IMR-90 (cell line): ENCODE measurements around the gene HCN4.

Experiments
- CTCF ChIP-seq: conservative IDR thresholded peaks from 2 replicates; pipeline ENCODE4 v1.5.1; 2012; ENCODE audit warnings: mild to moderate bottlenecking, low read depth, low read length, improper control_type of control experiment
- FOS ChIP-seq: fragments of 150-350 bp; IDR thresholded peaks from 2 replicates; pipeline ENCODE4 v1.6.1; 2016; ENCODE audit warnings: low read depth, low read length
- MAFK ChIP-seq: IDR thresholded peaks from 2 replicates; pipeline ENCODE4 v1.6.1; 2012; ENCODE audit warnings: low read depth, low read length, improper control_type of control experiment
- MAZ ChIP-seq: IDR thresholded peaks from 2 replicates; pipeline ENCODE4 v1.6.1; 2012; ENCODE audit warnings: low read depth, mild to moderate bottlenecking, low read length, improper control_type of control experiment, moderate library complexity, borderline replicate concordance
- MXI1 ChIP-seq: IDR thresholded peaks from 2 replicates; pipeline ENCODE4 v1.6.1; 2012; ENCODE audit warnings: low read depth, mild to moderate bottlenecking, low read length, moderate library complexity, borderline replicate concordance
- POLR2A ChIP-seq: IDR thresholded peaks from 2 replicates; pipeline ENCODE4 v1.6.1; 2012; ENCODE audit warnings: mild to moderate bottlenecking, low read depth, low read length
- RFX5 ChIP-seq: IDR thresholded peaks from 2 replicates; pipeline ENCODE4 v1.8.0; 2012; ENCODE audit warnings: low read depth, mild to moderate bottlenecking, low read length, moderate library complexity

- TF ChIP-seq POLR2A, result no peak
- no peak for TF ChIP-seq CTCF
- no peak for TF ChIP-seq RFX5
- TF ChIP-seq MAZ, result no peak
- no peak for TF ChIP-seq FOS
- no peak for TF ChIP-seq MAFK
- no peak for TF ChIP-seq MXI1
These were observed 1.4 kb upstream of the HCN4 start for GRCh38 chr15:73370151-73370550.
